ENCODE results near the gene THBS4. TPM values are rescaled to one million over a fixed set of nuclear protein-coding genes. Genes with fewer than 3 reads are reported as not detected.
"Not testable (repeated sequence)": the region's sequence is repeated elsewhere in the genome, so short reads cannot be mapped to it uniquely, and the experiment has no call there.

The THBS4 gene
- total RNA-seq, 3 donors from 2014 or later (not counting 1 experiment from before 2014, with no cell fraction given) = 0.32 to 0.61 (median 0.48) TPM

GRCh38 chr5:80106916-80107315 lies 71.8 kb downstream of the THBS4 start:
- H3K36me3 Mint-ChIP-seq = no peaks in the 10 kb centered on the region
- DNase-seq (no peak), ATAC-seq (no peak)
- H3K36me3 ChIP-seq (ENCODE audit: control insufficient read depth, insufficient read depth, low read length) = no peaks in the 10 kb centered on the region
- H3K9me3 ChIP-seq (ENCODE audit: control insufficient read depth, insufficient read depth, low read length) = no peaks in the 10 kb centered on the region
- intact Hi-C loops (cut with micrococcal nuclease) = no loop called here
- no peak overlapping the region for H3K27ac Mint-ChIP-seq
- no peaks in the 10 kb centered on the region for H3K4me1 ChIP-seq (ENCODE audit: control insufficient read depth, insufficient read depth, low read length)
- TF ChIP-seq CTCF (IDR thresholded peaks at IDR 0.05) = no peak
- WGBS (ENCODE audit: insufficient coverage) = 69% methylated on average over 4 of the region's 5 CpGs
- no peaks in the 10 kb centered on the region for H3K27me3 ChIP-seq (ENCODE audit: control insufficient read depth, insufficient read depth, low read length)
- no peak overlapping the region for H3K27ac ChIP-seq (ENCODE audit: low read length)
- no peak overlapping the region for H3K4me3 ChIP-seq (ENCODE audit: low read length)
- no peaks in the 10 kb centered on the region for H3K9me3 Mint-ChIP-seq
- no peaks in the 10 kb centered on the region for H3K4me1 Mint-ChIP-seq
- H3K27me3 Mint-ChIP-seq (ENCODE audit: low read depth in 2 of 2) = peaks cover 0 to 6% of the 10 kb centered on the region in 2 donors
- H3K4me3 Mint-ChIP-seq = no peak overlapping the region

- no peak overlapping the region for H3K4me3 Mint-ChIP-seq
- no peak overlapping the region for H3K27ac Mint-ChIP-seq
- no peaks in the 10 kb centered on the region for H3K4me1 ChIP-seq (ENCODE audit: control insufficient read depth, insufficient read depth, low read length)
- 67% methylated on average over 9 of the region's 9 CpGs for WGBS (ENCODE audit: insufficient coverage)
- no peaks in the 10 kb centered on the region for H3K9me3 Mint-ChIP-seq
- H3K36me3 Mint-ChIP-seq = no peaks in the 10 kb centered on the region
- intact Hi-C loops (cut with micrococcal nuclease) = no loop called here
- TF ChIP-seq CTCF (IDR thresholded peaks at IDR 0.05) = no peak
- no peak overlapping the region for H3K4me3 ChIP-seq (ENCODE audit: low read length)
- no peaks in the 10 kb centered on the region for H3K36me3 ChIP-seq (ENCODE audit: control insufficient read depth, insufficient read depth, low read length)
- DNase-seq = no peak
- H3K27me3 ChIP-seq (ENCODE audit: control insufficient read depth, insufficient read depth, low read length) = no peaks in the 10 kb centered on the region
- no peaks in the 10 kb centered on the region for H3K9me3 ChIP-seq (ENCODE audit: control insufficient read depth, insufficient read depth, low read length)
- peaks cover 0 to 6% of the 10 kb centered on the region in 2 donors for H3K27me3 Mint-ChIP-seq (ENCODE audit: low read depth in 2 of 2)
- no peak overlapping the region for H3K27ac ChIP-seq (ENCODE audit: low read length)
- H3K4me1 Mint-ChIP-seq = no peaks in the 10 kb centered on the region
- no peak for ATAC-seq
These were observed 74.7 kb downstream of the THBS4 start for GRCh38 chr5:80109646-80110478.

GRCh38 chr5:80111376-80111990 lies 76.3 kb downstream of the THBS4 start:
- H3K4me3 Mint-ChIP-seq; H3K4me1 ChIP-seq (ENCODE audit: control insufficient read depth, insufficient read depth, low read length); H3K9me3 Mint-ChIP-seq; H3K4me3 ChIP-seq (ENCODE audit: low read length); H3K27ac Mint-ChIP-seq; intact Hi-C loops (cut with micrococcal nuclease); H3K27me3 Mint-ChIP-seq (ENCODE audit: low read depth in 2 of 2); H3K4me1 Mint-ChIP-seq; H3K27ac ChIP-seq (ENCODE audit: low read length); H3K9me3 ChIP-seq (ENCODE audit: control insufficient read depth, insufficient read depth, low read length); ATAC-seq; H3K36me3 ChIP-seq (ENCODE audit: control insufficient read depth, insufficient read depth, low read length); DNase-seq; H3K27me3 ChIP-seq (ENCODE audit: control insufficient read depth, insufficient read depth, low read length); H3K36me3 Mint-ChIP-seq: not testable (repeated sequence)
- 87% methylated on average over 5 of the region's 5 CpGs for WGBS (ENCODE audit: insufficient coverage)

- no peak for DNase-seq
- no peak overlapping the region for H3K4me3 ChIP-seq (ENCODE audit: low read length)
- Mint-ChIP-seq H3K4me3 (no peak overlapping the region), H3K36me3 (no peaks in the 10 kb centered on the region), H3K9me3 (peaks cover 0 to 3% of the 10 kb centered on the region in 2 donors), H3K27me3 (ENCODE audit: low read depth in 2 of 2) (peaks cover 0 to 3% of the 10 kb centered on the region in 2 donors), H3K27ac (no peak overlapping the region), H3K4me1 (peaks cover 8 to 9% of the 10 kb centered on the region in 2 donors)
- peaks cover 3% of the 10 kb centered on the region for H3K4me1 ChIP-seq (ENCODE audit: control insufficient read depth, insufficient read depth, low read length)
- H3K27me3 ChIP-seq (ENCODE audit: control insufficient read depth, insufficient read depth, low read length) = no peaks in the 10 kb centered on the region
- H3K36me3 ChIP-seq (ENCODE audit: control insufficient read depth, insufficient read depth, low read length) = no peaks in the 10 kb centered on the region
- 87% methylated on average over 1 of the region's 3 CpGs for WGBS (ENCODE audit: insufficient coverage)
- no peak overlapping the region for H3K27ac ChIP-seq (ENCODE audit: low read length)
- no peak for ATAC-seq
- no peak for TF ChIP-seq CTCF (IDR thresholded peaks at IDR 0.05)
- no peaks in the 10 kb centered on the region for H3K9me3 ChIP-seq (ENCODE audit: control insufficient read depth, insufficient read depth, low read length)
- intact Hi-C loops (cut with micrococcal nuclease) = no loop called here
These were observed 79.7 kb downstream of the THBS4 start for GRCh38 chr5:80114860-80115259.
